ENCODE measurements around the gene MOB3B. TPM values are rescaled to one million over a fixed set of nuclear protein-coding genes. Genes with fewer than 3 reads are reported as not detected.

The MOB3B gene
- total RNA-seq, 1 experiment from 2014 or later = 6.9 TPM

DNA sequence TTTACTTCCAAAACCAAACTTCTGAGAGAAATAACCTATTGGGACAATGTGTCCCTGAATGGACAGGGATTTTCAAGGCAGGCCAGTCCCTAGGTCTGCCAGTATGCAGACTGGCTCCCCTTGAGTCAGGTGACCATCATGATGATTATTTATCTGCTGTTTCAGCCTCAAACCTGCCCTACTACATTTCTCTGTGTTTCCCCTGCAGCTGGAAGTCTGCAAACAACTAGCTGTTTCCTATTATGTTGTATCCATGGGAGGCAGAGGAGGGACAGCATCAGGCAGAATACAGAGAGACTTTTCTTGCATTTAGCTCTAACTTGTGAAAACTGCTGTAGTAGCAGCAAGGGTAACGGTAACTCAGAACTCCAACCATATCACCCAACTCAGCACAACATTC lies 41.7 kb downstream of the MOB3B start:
- peak; percentile 39 for DNase-seq
- H3K4me3 ChIP-seq (ENCODE audit: insufficient read depth, low read depth, low read length) = no peak overlapping the region
- H3K27me3 ChIP-seq (ENCODE audit: control insufficient read depth, insufficient read depth, low read length) = no peaks in the 10 kb centered on the region

DNA sequence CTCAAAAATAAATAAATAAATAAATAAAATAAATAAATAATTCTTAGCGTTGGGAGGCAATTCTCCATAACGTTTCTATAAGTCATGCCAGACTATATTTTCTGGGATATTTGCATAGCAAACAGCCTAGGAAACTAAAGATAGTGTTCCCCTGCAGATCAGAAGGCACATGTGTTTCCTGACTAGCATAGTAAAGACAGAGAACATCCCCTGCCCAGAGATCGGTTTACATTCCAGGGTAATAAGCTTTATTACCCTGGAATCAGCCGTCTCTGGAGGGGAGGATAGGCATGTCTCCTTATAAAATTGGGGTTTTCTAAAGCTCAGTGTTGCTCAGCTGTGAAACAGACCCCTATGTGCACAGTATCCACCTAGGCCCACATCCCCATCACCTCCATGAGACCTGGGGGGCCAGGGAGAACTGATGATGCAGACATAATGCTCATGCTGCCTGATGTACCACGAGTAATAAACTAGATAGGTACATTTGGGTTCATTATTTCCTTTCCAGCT lies 42.4 kb downstream of the MOB3B start:
- H3K4me3 ChIP-seq (ENCODE audit: insufficient read depth, low read depth, low read length) = no peak overlapping the region
- no peaks in the 10 kb centered on the region; the same call in 1 of the 2 replicates for H3K36me3 ChIP-seq (replicated peaks; ENCODE audit: control insufficient read depth, insufficient read depth, low read length)
- no peak for DNase-seq
- no peaks in the 10 kb centered on the region for H3K27me3 ChIP-seq (ENCODE audit: control insufficient read depth, insufficient read depth, low read length)

More for the DNA sequence above, 41.7 kb downstream of the MOB3B start:
- no peaks in the 10 kb centered on the region; the same call in 1 of the 2 replicates for H3K36me3 ChIP-seq (replicated peaks; ENCODE audit: control insufficient read depth, insufficient read depth, low read length)

GRCh38 chr9:27485158-27485557 lies 44.5 kb downstream of the MOB3B start:
- no peak overlapping the region for H3K4me3 ChIP-seq (ENCODE audit: insufficient read depth, low read depth, low read length)
- no peaks in the 10 kb centered on the region; the same call in 1 of the 2 replicates for H3K36me3 ChIP-seq (replicated peaks; ENCODE audit: control insufficient read depth, insufficient read depth, low read length)
- H3K27me3 ChIP-seq (ENCODE audit: control insufficient read depth, insufficient read depth, low read length) = no peaks in the 10 kb centered on the region
- DNase-seq = no peak

GRCh38 chr9:27483576-27483975 lies 46.0 kb downstream of the MOB3B start:
- no peaks in the 10 kb centered on the region for H3K27me3 ChIP-seq (ENCODE audit: control insufficient read depth, insufficient read depth, low read length)
- no peaks in the 10 kb centered on the region; the same call in 1 of the 2 replicates for H3K36me3 ChIP-seq (replicated peaks; ENCODE audit: control insufficient read depth, insufficient read depth, low read length)
- DNase-seq = no peak
- H3K4me3 ChIP-seq (ENCODE audit: insufficient read depth, low read depth, low read length) = no peak overlapping the region

DNA sequence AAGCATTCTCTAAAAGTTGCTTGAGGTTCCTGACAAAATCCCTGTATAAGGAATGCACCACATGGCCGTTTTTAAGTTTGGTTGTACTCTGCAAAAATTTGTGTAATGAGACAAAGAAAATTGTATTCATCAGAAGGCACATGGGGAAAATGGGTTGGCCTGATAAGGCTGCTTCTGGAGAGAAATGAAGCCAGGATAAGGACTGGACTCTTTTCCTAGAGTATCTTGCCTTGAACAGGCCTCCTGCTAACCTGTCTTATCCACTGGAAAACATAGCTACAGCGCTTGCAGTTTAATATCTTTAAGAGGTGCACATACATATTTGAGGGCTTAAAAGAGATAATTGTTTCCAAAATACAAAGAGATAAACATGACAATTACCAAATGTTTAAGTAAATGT lies 46.9 kb downstream of the MOB3B start:
- H3K27me3 ChIP-seq (ENCODE audit: control insufficient read depth, insufficient read depth, low read length) = no peaks in the 10 kb centered on the region
- no peaks in the 10 kb centered on the region; the same call in 1 of the 2 replicates for H3K36me3 ChIP-seq (replicated peaks; ENCODE audit: control insufficient read depth, insufficient read depth, low read length)
- no peak for DNase-seq
- no peak overlapping the region for H3K4me3 ChIP-seq (ENCODE audit: insufficient read depth, low read depth, low read length)

GRCh38 chr9:27478322-27478721 lies 51.3 kb downstream of the MOB3B start:
- H3K27me3 ChIP-seq (ENCODE audit: control insufficient read depth, insufficient read depth, low read length) = no peaks in the 10 kb centered on the region
- no peak overlapping the region for H3K4me3 ChIP-seq (ENCODE audit: insufficient read depth, low read depth, low read length)
- no peaks in the 10 kb centered on the region for H3K36me3 ChIP-seq (replicated peaks; ENCODE audit: control insufficient read depth, insufficient read depth, low read length)
- DNase-seq = no peak

DNA sequence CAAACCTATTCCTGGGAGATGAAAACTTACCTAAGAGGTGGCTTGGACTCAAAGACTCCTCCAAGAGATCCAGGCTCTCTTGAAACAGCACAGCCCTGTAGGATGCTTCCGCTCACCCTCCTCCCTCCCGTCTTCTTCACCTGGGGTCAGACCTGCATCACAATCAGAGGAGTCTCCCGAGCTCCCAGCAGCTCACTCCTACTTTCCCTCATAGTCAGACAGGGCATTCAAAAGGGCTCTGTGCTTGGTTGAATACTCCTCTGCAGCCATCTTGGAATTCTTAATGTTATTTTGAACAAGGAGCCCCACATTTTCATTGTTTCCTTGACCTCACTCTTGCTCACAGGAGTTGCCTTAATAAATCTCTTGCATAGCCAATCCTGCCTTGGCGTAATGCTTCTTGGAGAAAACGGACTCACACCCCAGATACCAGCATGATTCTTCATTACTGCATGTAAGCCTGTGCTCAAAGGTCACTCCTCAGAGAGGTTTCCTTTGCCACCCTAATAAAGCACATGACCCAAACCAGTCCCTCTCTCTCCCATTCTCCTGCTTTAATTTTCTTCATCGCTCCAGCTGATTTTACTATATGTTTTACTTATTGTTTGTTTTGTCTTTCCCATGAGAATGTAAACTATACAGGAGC lies 52.6 kb downstream of the MOB3B start:
- DNase-seq = no peak
- no peak overlapping the region for H3K4me3 ChIP-seq (ENCODE audit: insufficient read depth, low read depth, low read length)

GRCh38 chr9:27475057-27475595 lies 54.5 kb downstream of the MOB3B start:
- no peak for DNase-seq
- no peaks in the 10 kb centered on the region for H3K36me3 ChIP-seq (replicated peaks; ENCODE audit: control insufficient read depth, insufficient read depth, low read length)
- H3K4me3 ChIP-seq (ENCODE audit: insufficient read depth, low read depth, low read length) = no peak overlapping the region
- no peaks in the 10 kb centered on the region for H3K27me3 ChIP-seq (ENCODE audit: control insufficient read depth, insufficient read depth, low read length)

More for the DNA sequence above, 52.6 kb downstream of the MOB3B start:
- H3K27me3 ChIP-seq (ENCODE audit: control insufficient read depth, insufficient read depth, low read length) = no peaks in the 10 kb centered on the region
- no peaks in the 10 kb centered on the region for H3K36me3 ChIP-seq (replicated peaks; ENCODE audit: control insufficient read depth, insufficient read depth, low read length)

DNA sequence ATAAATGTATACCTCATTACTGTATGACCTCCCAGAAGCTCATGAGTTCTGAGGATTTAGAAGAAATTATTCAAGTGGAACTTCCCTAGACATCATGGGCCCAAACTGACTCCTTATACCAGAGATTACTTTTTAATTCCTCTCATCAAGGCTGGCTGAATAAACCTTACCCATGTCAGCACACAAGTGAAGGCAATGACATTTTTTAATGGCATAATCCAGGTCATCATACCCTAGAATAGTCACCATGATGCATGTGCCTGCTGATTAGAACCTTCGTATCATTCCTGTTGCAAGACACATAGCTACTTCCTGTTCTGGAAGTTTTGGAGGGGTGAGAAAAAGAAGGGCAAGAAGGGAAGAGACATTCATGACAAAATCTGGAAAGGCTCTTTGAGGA lies 55.3 kb downstream of the MOB3B start:
- Histone ChIP-seq H3K4me3 (ENCODE audit: insufficient read depth, low read depth, low read length) (no peak overlapping the region), H3K27me3 (ENCODE audit: control insufficient read depth, insufficient read depth, low read length) (no peaks in the 10 kb centered on the region), H3K36me3 (replicated peaks; ENCODE audit: control insufficient read depth, insufficient read depth, low read length) (no peaks in the 10 kb centered on the region)
- DNase-seq = no peak

DNA sequence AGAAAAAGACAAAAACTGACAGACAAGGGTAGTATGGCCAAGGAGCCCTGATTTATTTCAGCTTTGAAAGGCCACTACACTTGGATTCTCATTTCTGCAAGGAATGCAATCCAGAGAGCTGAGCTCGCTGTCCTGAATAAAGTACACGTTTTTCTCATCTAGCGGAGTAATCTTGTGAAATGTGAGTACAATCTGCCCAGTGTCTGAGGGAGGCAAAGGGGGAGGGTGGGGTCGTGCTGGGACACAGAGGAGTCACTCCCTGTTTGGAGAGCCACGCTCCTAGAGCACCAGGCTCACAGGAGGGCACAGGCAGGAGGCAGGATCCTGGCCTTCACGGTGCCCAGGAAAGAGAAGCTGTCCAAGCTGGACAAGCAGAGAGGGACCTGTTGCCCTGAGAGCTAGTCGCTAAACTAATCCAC lies 56.5 kb downstream of the MOB3B start:
- Histone ChIP-seq H3K4me3 (ENCODE audit: insufficient read depth, low read depth, low read length) (no peak overlapping the region), H3K27me3 (ENCODE audit: control insufficient read depth, insufficient read depth, low read length) (no peaks in the 10 kb centered on the region), H3K36me3 (replicated peaks; ENCODE audit: control insufficient read depth, insufficient read depth, low read length) (no peaks in the 10 kb centered on the region)
- DNase-seq = no peak

GRCh38 chr9:27472195-27472594 lies 57.4 kb downstream of the MOB3B start:
- no peak for DNase-seq
- H3K36me3 ChIP-seq (replicated peaks; ENCODE audit: control insufficient read depth, insufficient read depth, low read length) = no peaks in the 10 kb centered on the region
- no peak overlapping the region for H3K4me3 ChIP-seq (ENCODE audit: insufficient read depth, low read depth, low read length)
- no peaks in the 10 kb centered on the region for H3K27me3 ChIP-seq (ENCODE audit: control insufficient read depth, insufficient read depth, low read length)

DNA sequence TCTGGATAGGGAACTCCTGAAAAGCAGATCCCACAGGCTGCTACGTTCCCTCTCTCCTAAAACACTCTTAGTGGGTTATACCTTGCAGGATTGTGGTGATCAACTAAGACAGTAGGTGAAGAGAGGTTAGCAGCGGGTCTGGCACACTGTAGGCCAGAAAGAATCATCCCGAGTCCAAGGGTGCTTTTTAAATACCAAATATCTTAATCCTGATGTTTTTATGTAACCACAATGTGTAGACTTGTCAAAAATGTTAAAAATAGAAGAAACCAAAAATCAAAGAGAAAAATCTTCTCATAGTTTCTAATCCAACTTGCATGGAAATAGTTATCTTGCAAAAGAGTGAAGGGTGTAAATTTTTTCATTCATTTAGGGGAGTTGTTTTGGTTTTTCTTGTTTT lies 57.8 kb downstream of the MOB3B start:
- Histone ChIP-seq H3K4me3 (ENCODE audit: insufficient read depth, low read depth, low read length) (no peak overlapping the region), H3K36me3 (replicated peaks; ENCODE audit: control insufficient read depth, insufficient read depth, low read length) (no peaks in the 10 kb centered on the region), H3K27me3 (ENCODE audit: control insufficient read depth, insufficient read depth, low read length) (no peaks in the 10 kb centered on the region)
- DNase-seq = no peak

DNA sequence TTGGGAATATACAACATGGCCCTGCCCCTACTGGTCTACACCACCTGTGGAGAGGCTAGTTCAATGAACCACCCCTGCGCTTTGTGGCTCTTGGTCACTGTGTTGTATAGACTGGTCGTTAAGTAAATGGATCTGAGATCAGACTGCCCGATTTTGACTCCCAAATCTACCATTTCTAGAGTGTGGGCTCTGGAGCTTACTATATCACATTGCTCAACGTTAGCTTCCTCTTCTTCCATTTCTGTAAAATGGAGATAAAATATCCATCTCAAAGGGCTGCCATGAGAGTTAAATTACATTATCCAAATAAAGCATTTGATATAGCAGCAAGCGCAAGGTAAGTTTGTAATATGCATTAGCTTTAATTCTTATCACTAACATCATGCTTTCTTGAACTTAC lies 58.2 kb downstream of the MOB3B start:
- Histone ChIP-seq H3K27me3 (ENCODE audit: control insufficient read depth, insufficient read depth, low read length) (no peaks in the 10 kb centered on the region), H3K4me3 (ENCODE audit: insufficient read depth, low read depth, low read length) (no peak overlapping the region), H3K36me3 (replicated peaks; ENCODE audit: control insufficient read depth, insufficient read depth, low read length) (no peaks in the 10 kb centered on the region)
- DNase-seq = no peak

DNA sequence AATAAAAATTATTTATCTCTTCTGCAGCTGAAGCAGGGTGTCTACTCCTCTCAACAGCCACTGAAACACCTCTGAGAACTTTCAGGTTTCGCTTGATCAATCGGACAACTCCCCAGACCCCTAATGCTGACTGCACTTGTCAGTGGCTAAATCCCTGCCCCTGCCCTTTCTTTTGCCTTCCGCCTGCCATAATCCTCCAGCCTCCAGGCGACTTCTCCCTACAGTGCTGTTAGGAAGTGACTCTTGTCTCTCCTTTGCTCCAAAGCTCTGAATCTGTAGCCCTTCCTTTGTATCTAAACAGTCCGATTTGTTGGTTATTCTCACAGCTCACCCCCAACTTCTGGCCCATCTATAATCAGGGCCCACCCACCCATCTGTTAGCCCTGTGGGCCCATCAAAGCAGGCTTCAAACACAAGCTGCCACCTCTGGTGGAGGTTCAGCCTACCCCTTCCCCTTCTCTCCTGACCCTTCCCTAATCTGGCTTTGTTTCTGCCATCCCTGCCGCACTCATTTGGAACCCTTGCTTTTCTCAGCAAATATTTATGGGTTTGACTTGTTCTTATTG lies 59.2 kb downstream of the MOB3B start:
- DNase-seq = no peak
- H3K27me3 ChIP-seq (ENCODE audit: control insufficient read depth, insufficient read depth, low read length) = no peaks in the 10 kb centered on the region

DNA sequence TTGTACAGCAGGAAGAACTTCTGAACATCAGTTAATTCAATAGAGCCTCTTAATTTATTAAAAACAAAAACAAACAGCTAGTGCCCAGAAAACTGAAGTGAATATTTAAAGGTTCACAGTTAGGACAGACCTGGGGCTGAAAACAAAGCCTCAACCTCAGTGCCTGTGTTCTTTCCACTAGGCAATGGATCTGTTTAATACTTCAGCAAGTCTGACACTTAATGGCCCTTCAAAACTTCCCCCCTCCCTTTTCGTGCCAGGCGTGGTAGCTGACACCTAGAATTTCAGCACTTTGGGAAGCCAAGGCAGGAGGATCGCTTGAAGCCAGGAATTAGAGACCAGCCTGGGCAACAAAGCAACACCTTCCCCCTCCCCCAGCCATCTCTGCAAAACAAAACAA lies 60.1 kb downstream of the MOB3B start:
- Histone ChIP-seq H3K4me3 (ENCODE audit: insufficient read depth, low read depth, low read length) (no peak overlapping the region), H3K36me3 (replicated peaks; ENCODE audit: control insufficient read depth, insufficient read depth, low read length) (no peaks in the 10 kb centered on the region), H3K27me3 (ENCODE audit: control insufficient read depth, insufficient read depth, low read length) (no peaks in the 10 kb centered on the region)
- DNase-seq = no peak

More for the DNA sequence above, 59.2 kb downstream of the MOB3B start:
- H3K36me3 ChIP-seq (replicated peaks; ENCODE audit: control insufficient read depth, insufficient read depth, low read length) = no peaks in the 10 kb centered on the region
- no peak overlapping the region for H3K4me3 ChIP-seq (ENCODE audit: insufficient read depth, low read depth, low read length)
